Transverse colon (tissue), 4 donors: ENCODE data around the gene RBPJ. TPM values are rescaled to one million over a fixed set of nuclear protein-coding genes. Genes with fewer than 3 reads are reported as not detected.
"Not testable (repeated sequence)": the region's sequence is repeated elsewhere in the genome, so short reads cannot be mapped to it uniquely, and the experiment has no call there.

ENCODE experiments used
- DNase-seq: peaks from one replicate; pipeline ENCODE4 v3.0.0-alpha.2; 2019
- H3K27ac ChIP-seq, 4 donors: fragments of 200-600 bp; sonication (generic); 2 replicates each; pipeline ENCODE4 v1.5.1; 2016 to 2018; ENCODE audit warnings: inconsistent platforms in 4 of 4
- H3K27me3 ChIP-seq: fragments of 200-600 bp; sonication (generic); 2 replicates; pipeline ENCODE4 v1.5.1; 2017; ENCODE audit warnings: inconsistent platforms
- H3K36me3 ChIP-seq, 4 donors: fragments of 200-600 bp; sonication (generic); 2 replicates each; pipeline ENCODE4 v1.5.1; 2017 to 2019; ENCODE audit warnings: inconsistent platforms in 4 of 4
- H3K4me1 ChIP-seq, 4 donors: fragments of 200-600 bp; sonication (generic); 2 replicates each; pipeline ENCODE4 v1.5.1; 2017 to 2020; ENCODE audit warnings: inconsistent platforms in 4 of 4
- H3K4me3 ChIP-seq, 4 donors: fragments of 200-600 bp; sonication (generic); 1 replicate in 1 of 4; 2 replicates in 3 of 4; pipeline versions ENCODE4 v1.5.1 to v1.6.1; 2017 to 2019; ENCODE audit warnings: inconsistent platforms in 4 of 4
- H3K9me3 ChIP-seq, 2 donors: fragments of 200-600 bp; sonication (generic); 2 replicates each; pipeline ENCODE4 v1.5.1; 2017 to 2019; ENCODE audit warnings: inconsistent platforms in 2 of 2
- EP300 ChIP-seq: sonication (generic); formaldehyde crosslinking; IDR thresholded peaks from one replicate; pipeline ENCODE4 v1.6.1; 2017; ENCODE audit warnings: antibody characterized with exemption, low read depth
- POLR2A ChIP-seq: fragments of 450-650 bp; IDR thresholded peaks from one replicate; pipeline ENCODE4 v1.6.1; 2016; ENCODE audit warnings: antibody characterized with exemption, mild to moderate bottlenecking, moderate library complexity
- POLR2AphosphoS5 ChIP-seq, 3 donors: sonication (generic); formaldehyde crosslinking; IDR thresholded peaks; one replicate each; pipeline ENCODE4 v1.6.1; 2016; ENCODE audit warnings: antibody characterized with exemption in 3 of 3
- WGBS, 2 donors: methylation state at CpG; one replicate each; pipeline ENCODE4 v1.1.5; 2018; ENCODE audit warnings: low coverage in 1 of 2; 5-methylcytosine and 5-hydroxymethylcytosine counted together
- in situ Hi-C, 4 donors: fragments of 200-750 bp; cut with MboI; loops; one replicate each; pipeline versions ENCODE4 v1.15.0 to v1.15.1; 2017; ENCODE audit warnings: low sequenced_read_pairs in 3 of 4, low pct_ligation_motif_present in 1 of 4, low pct_unique_long_range_greater_than_20kb in 1 of 4
- intact Hi-C: fragments of 100-400 bp; cut with DNase I; formaldehyde crosslinking; loops from one replicate; pipeline ENCODE4 v1.15.1; 2023; ENCODE audit warnings: low total_unique reads
- total RNA-seq, 4 donors: library from RNA; depleted of rRNA; stranded (reverse); fragments of >200 nt; gene quantifications; one replicate each; pipeline ENCODE4 v1.1.0, GENCODE V29; 2016
- TF ChIP-seq, protein P1 (sequence below), 5 experiments: fragments of 200-600 bp in 3 of 5; fragments of 450-650 bp in 2 of 5; sonication (generic) in 3 of 5; IDR thresholded peaks; 1 replicate in 2 of 5; 2 replicates in 3 of 5; pipeline ENCODE4 v1.5.1; 2016 to 2017; ENCODE audit warnings: antibody characterized with exemption in 5 of 5, inconsistent platforms in 3 of 5, mild to moderate bottlenecking in 2 of 5, moderate library complexity in 1 of 5

RBPJ gene
- total RNA-seq, 4 donors from 2014 or later = 15.1 to 104 (median 44.6) TPM

DNA sequence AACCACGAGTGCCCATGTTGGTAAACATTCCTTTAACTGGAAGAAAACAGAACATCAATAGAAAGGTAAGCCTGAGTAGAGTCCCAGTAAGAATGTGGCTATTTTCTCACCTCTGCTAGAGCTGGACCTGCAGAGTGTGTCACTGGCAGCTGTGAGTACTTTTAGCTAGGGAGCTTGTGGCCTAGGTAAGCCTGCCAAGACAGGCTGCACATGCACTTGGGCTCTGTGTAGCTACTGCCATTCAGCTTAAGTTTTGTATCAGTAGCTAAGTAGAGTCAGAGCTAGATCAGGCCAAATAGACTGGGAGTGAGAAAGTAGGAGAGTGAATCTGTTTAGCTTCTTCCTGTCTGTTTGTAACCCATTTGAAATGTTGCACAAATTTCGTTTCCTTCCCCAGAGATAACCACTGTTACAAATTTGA, 35.3 kb downstream of the RBPJ start:
- H3K4me1 ChIP-seq = peaks cover 5 to 23% (median 7%) of the 10 kb centered on the region in 4 donors
- no peak overlapping the region for H3K4me3 ChIP-seq
- in situ Hi-C loops = no loop called here
- no peak for TF ChIP-seq POLR2AphosphoS5 (IDR thresholded peaks at IDR 0.05)
- TF ChIP-seq, protein P1, sequence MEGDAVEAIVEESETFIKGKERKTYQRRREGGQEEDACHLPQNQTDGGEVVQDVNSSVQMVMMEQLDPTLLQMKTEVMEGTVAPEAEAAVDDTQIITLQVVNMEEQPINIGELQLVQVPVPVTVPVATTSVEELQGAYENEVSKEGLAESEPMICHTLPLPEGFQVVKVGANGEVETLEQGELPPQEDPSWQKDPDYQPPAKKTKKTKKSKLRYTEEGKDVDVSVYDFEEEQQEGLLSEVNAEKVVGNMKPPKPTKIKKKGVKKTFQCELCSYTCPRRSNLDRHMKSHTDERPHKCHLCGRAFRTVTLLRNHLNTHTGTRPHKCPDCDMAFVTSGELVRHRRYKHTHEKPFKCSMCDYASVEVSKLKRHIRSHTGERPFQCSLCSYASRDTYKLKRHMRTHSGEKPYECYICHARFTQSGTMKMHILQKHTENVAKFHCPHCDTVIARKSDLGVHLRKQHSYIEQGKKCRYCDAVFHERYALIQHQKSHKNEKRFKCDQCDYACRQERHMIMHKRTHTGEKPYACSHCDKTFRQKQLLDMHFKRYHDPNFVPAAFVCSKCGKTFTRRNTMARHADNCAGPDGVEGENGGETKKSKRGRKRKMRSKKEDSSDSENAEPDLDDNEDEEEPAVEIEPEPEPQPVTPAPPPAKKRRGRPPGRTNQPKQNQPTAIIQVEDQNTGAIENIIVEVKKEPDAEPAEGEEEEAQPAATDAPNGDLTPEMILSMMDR (IDR thresholded peaks at IDR 0.05) = no peak
- TF ChIP-seq POLR2A = no peak
- TF ChIP-seq EP300 = no peak
- DNase-seq = no peak
- H3K27ac ChIP-seq = no peak overlapping the region
- 35 to 38% methylated on average over 2 of the region's 2 CpGs for WGBS, 2 donors
- no peaks in the 10 kb centered on the region for H3K27me3 ChIP-seq
- intact Hi-C loops = no loop called here
- H3K36me3 ChIP-seq = no peaks in the 10 kb centered on the region
- H3K9me3 ChIP-seq = no peaks in the 10 kb centered on the region

- H3K4me1 ChIP-seq = peaks cover 3 to 36% (median 7%) of the 10 kb centered on the region in 4 donors
- intact Hi-C loops, in situ Hi-C loops, H3K9me3 ChIP-seq, H3K27me3 ChIP-seq, H3K36me3 ChIP-seq, H3K27ac ChIP-seq, DNase-seq, H3K4me3 ChIP-seq: not testable (repeated sequence)
- WGBS, 2 donors = 78% methylated on average over 32 of the region's 32 CpGs; no CpG with 5 or more reads in 1 of the 2 donors
These were observed 38.7 kb downstream of the RBPJ start for GRCh38 chr4:26359521-26359920.

- DNase-seq = no peak
- in situ Hi-C loops (no loop called here), intact Hi-C loops (no loop called here)
- WGBS, 2 donors = 91 to 93% methylated on average over 4 of the region's 4 CpGs
- TF ChIP-seq EP300 (no peak), POLR2A (no peak), POLR2AphosphoS5 (IDR thresholded peaks at IDR 0.05) (no peak)
- TF ChIP-seq, protein P1 (IDR thresholded peaks at IDR 0.05) = no peak
- Histone ChIP-seq H3K4me1 (peaks cover 0 to 31% (median 7%) of the 10 kb centered on the region in 4 donors), H3K9me3 (no peaks in the 10 kb centered on the region), H3K27ac (no peak overlapping the region), H3K36me3 (no peaks in the 10 kb centered on the region), H3K4me3 (no peak overlapping the region), H3K27me3 (no peaks in the 10 kb centered on the region)
These were observed 39.5 kb downstream of the RBPJ start for GRCh38 chr4:26360273-26360672.

- H3K4me1 ChIP-seq = peaks cover 0 to 25% (median 5%) of the 10 kb centered on the region in 4 donors
- in situ Hi-C loops = no loop called here
- intact Hi-C loops = no loop called here
- WGBS, 2 donors = 72 to 76% methylated on average over 4 to 5 of the region's 5 CpGs
- no peaks in the 10 kb centered on the region for H3K9me3 ChIP-seq
- no peak for DNase-seq
- H3K36me3 ChIP-seq = no peaks in the 10 kb centered on the region
- H3K27me3 ChIP-seq = no peaks in the 10 kb centered on the region
- no peak overlapping the region for H3K4me3 ChIP-seq
- no peak for TF ChIP-seq EP300
- H3K27ac ChIP-seq = peak overlapping the region in 1 of 4 donors; percentile 4
These were observed 40.0 kb downstream of the RBPJ start for GRCh38 chr4:26360864-26361263.

GRCh38 chr4:26361297-26361696, 40.5 kb downstream of the RBPJ start:
- Histone ChIP-seq H3K4me1 (peaks cover 0 to 21% (median under 1%) of the 10 kb centered on the region in 4 donors), H3K9me3 (no peaks in the 10 kb centered on the region), H3K36me3 (no peaks in the 10 kb centered on the region), H3K27me3 (no peaks in the 10 kb centered on the region), H3K27ac (peak overlapping the region in 1 of 4 donors; percentile 4), H3K4me3 (no peak overlapping the region)
- DNase-seq = no peak
- 63 to 69% methylated on average over 2 of the region's 2 CpGs for WGBS, 2 donors
- in situ Hi-C loops = no loop called here
- no peak for TF ChIP-seq EP300
- no peak for TF ChIP-seq POLR2A
- no peak for TF ChIP-seq POLR2AphosphoS5 (IDR thresholded peaks at IDR 0.05)
- TF ChIP-seq, protein P1 (IDR thresholded peaks at IDR 0.05) = no peak
- intact Hi-C loops = no loop called here
